WTC11 (cell line): ENCODE measurements around the gene POU2F3. TPM values are rescaled to one million over a fixed set of nuclear protein-coding genes. Genes with fewer than 3 reads are reported as not detected.

ENCODE experiments used
- ATAC-seq: fragments of 200-7000 bp; cut with Tn5 transposase; 2 replicates; pipeline ENCODE4 v1.10.0; 2021; ENCODE audit warnings: mild to moderate bottlenecking, moderate library complexity
- CTCF ChIA-PET: fragments of 300-600 bp; sonication (Branson Sonifier 250); formaldehyde crosslinking; loops from one replicate; lab custom pipeline; 2021; ENCODE audit warnings: antibody characterized with exemption; lab: Charles Lee
- POLR2A ChIA-PET: fragments of 350-600 bp; sonication (Branson Sonifier 250); formaldehyde crosslinking; loops from one replicate; lab custom pipeline; 2021; ENCODE audit warnings: antibody characterized with exemption; lab: Charles Lee
- DNase-seq: peaks from one replicate; pipeline ENCODE4 v3.0.0; 2021; ENCODE audit warnings: low spot score
- H3K27ac Mint-ChIP-seq: 2 replicates; pipeline ENCODE4 v1.8.0; 2021; ENCODE audit warnings: mixed read lengths
- H3K27me3 Mint-ChIP-seq: 2 replicates; pipeline ENCODE4 v1.8.0; 2021; ENCODE audit warnings: low read depth, mild to moderate bottlenecking, moderate library complexity, mixed read lengths
- H3K36me3 Mint-ChIP-seq: 2 replicates; pipeline ENCODE4 v1.8.0; 2021; ENCODE audit warnings: mixed read lengths
- H3K4me1 Mint-ChIP-seq: 2 replicates; pipeline ENCODE4 v1.8.0; 2022; ENCODE audit warnings: mixed read lengths
- H3K4me3 Mint-ChIP-seq: 2 replicates; pipeline ENCODE4 v1.8.0; 2021; ENCODE audit warnings: mild to moderate bottlenecking, moderate library complexity, mixed read lengths
- H3K9me3 Mint-ChIP-seq: 2 replicates; pipeline ENCODE4 v1.8.0; 2021; ENCODE audit warnings: mixed read lengths
- ATF3 ChIP-seq: sonication (generic); formaldehyde crosslinking; conservative IDR thresholded peaks from 2 replicates; pipeline ENCODE4 v1.8.1; 2022; ENCODE audit warnings: mild to moderate bottlenecking, missing genetic modification reagents
- CBFB ChIP-seq: sonication (generic); formaldehyde crosslinking; IDR thresholded peaks from 2 replicates; pipeline ENCODE4 v1.8.1; 2022; ENCODE audit warnings: mild to moderate bottlenecking, low read depth, missing genetic modification reagents
- CTCF ChIP-seq: fragments of 200-600 bp; IDR thresholded peaks from 2 replicates; pipeline ENCODE4 v1.8.0; 2022; ENCODE audit warnings: antibody characterized with exemption
- E2F4 ChIP-seq: sonication (generic); formaldehyde crosslinking; IDR thresholded peaks from 2 replicates; pipeline ENCODE4 v1.8.1; 2022; ENCODE audit warnings: low read depth, mild to moderate bottlenecking, moderate library complexity, missing genetic modification reagents, borderline replicate concordance
- ELF4 ChIP-seq: sonication (generic); formaldehyde crosslinking; IDR thresholded peaks from 2 replicates; pipeline ENCODE4 v1.8.1; 2022; ENCODE audit warnings: low read depth, mild to moderate bottlenecking, moderate library complexity, missing genetic modification reagents
- ESRRA ChIP-seq: sonication (generic); formaldehyde crosslinking; IDR thresholded peaks from 2 replicates; pipeline ENCODE4 v1.8.1; 2022; ENCODE audit warnings: mild to moderate bottlenecking, missing genetic modification reagents, borderline replicate concordance
- GRHL2 ChIP-seq: fragments of 250-450 bp; sonication (Bioruptor Pico); IDR thresholded peaks from 2 replicates; pipeline ENCODE4 v1.8.0; 2022; ENCODE audit warnings: mild to moderate bottlenecking, moderate library complexity; ENCODE audit not compliant: insufficient replicate concordance, severe bottlenecking
- IRF1 ChIP-seq: sonication (generic); formaldehyde crosslinking; IDR thresholded peaks from 2 replicates; pipeline ENCODE4 v1.8.0; 2023; ENCODE audit warnings: missing genetic modification reagents
- JUN ChIP-seq: sonication (generic); formaldehyde crosslinking; IDR thresholded peaks from 2 replicates; pipeline ENCODE4 v1.8.0; 2023; ENCODE audit warnings: mild to moderate bottlenecking, missing genetic modification reagents
- NFYB ChIP-seq: sonication (generic); formaldehyde crosslinking; conservative IDR thresholded peaks from 2 replicates; pipeline ENCODE4 v1.8.0; 2022; ENCODE audit warnings: low read depth, missing genetic modification reagents
- PREB ChIP-seq: sonication (generic); formaldehyde crosslinking; IDR thresholded peaks from 2 replicates; pipeline ENCODE4 v1.8.1; 2022; ENCODE audit warnings: mild to moderate bottlenecking, missing genetic modification reagents, moderate library complexity, borderline replicate concordance
- PRRX2 ChIP-seq: fragments of 250-450 bp; sonication (Bioruptor Pico); IDR thresholded peaks from 2 replicates; pipeline ENCODE4 v1.8.0; 2021; ENCODE audit warnings: mild to moderate bottlenecking
- SMAD4 ChIP-seq: sonication (generic); formaldehyde crosslinking; IDR thresholded peaks from 2 replicates; pipeline ENCODE4 v1.8.0; 2022; ENCODE audit warnings: mild to moderate bottlenecking, missing genetic modification reagents
- SP1 ChIP-seq: sonication (generic); formaldehyde crosslinking; conservative IDR thresholded peaks from 2 replicates; pipeline ENCODE4 v1.8.1; 2022; ENCODE audit warnings: missing genetic modification reagents
- STAT6 ChIP-seq: sonication (generic); formaldehyde crosslinking; conservative IDR thresholded peaks from 2 replicates; pipeline ENCODE4 v1.8.1; 2023; ENCODE audit warnings: mild to moderate bottlenecking, low read depth, missing genetic modification reagents, moderate library complexity
- TEAD4 ChIP-seq: sonication (generic); formaldehyde crosslinking; IDR thresholded peaks from 2 replicates; pipeline ENCODE4 v1.8.0; 2022; ENCODE audit warnings: mild to moderate bottlenecking, missing genetic modification reagents
- ZBTB43 ChIP-seq: sonication (generic); formaldehyde crosslinking; IDR thresholded peaks from 2 replicates; pipeline ENCODE4 v1.8.1; 2023; ENCODE audit warnings: mild to moderate bottlenecking, missing genetic modification reagents
- ZNF532 ChIP-seq: fragments of 250-450 bp; sonication (Bioruptor Pico); IDR thresholded peaks from 2 replicates; pipeline ENCODE4 v1.9.0; 2021; ENCODE audit warnings: mild to moderate bottlenecking, borderline replicate concordance
- total RNA-seq: library from RNA; stranded (reverse); gene quantifications from 3 replicates; pipeline ENCODE4 v1.2.3, GENCODE V29; 2021

POU2F3 gene
- total RNA-seq, 1 experiment from 2014 or later: 0.61 TPM

- DNase-seq: no peak
- Mint-ChIP-seq H3K9me3 (no peaks in the 10 kb centered on the region), H3K4me1 (peaks cover 15% of the 10 kb centered on the region), H3K4me3 (no peak overlapping the region), H3K27ac (no peak overlapping the region), H3K27me3 (peaks cover 10% of the 10 kb centered on the region), H3K36me3 (no peaks in the 10 kb centered on the region)
- TF ChIP-seq CTCF: no peak
- TF ChIP-seq ELF4 (CRISPR knock-in tag): no peak
- no peak for TF ChIP-seq STAT6 (CRISPR knock-in tag)
- TF ChIP-seq TEAD4 (CRISPR knock-in tag): no peak
- TF ChIP-seq JUN (CRISPR knock-in tag): no peak
- no peak for TF ChIP-seq SP1
- TF ChIP-seq CBFB: no peak
- TF ChIP-seq ZBTB43 (CRISPR knock-in tag): no peak
- TF ChIP-seq SMAD4: no peak
- no peak for TF ChIP-seq IRF1 (CRISPR knock-in tag)
- no peak for TF ChIP-seq ATF3 (CRISPR knock-in tag)
- no peak for TF ChIP-seq E2F4 (CRISPR knock-in tag)
- no peak for TF ChIP-seq PRRX2 (CRISPR knock-in tag)
- no peak for TF ChIP-seq PREB (CRISPR knock-in tag)
- no peak for TF ChIP-seq GRHL2 (CRISPR knock-in tag)
- TF ChIP-seq ESRRA: no peak
- no peak for TF ChIP-seq ZNF532 (CRISPR knock-in tag)
- no peak for TF ChIP-seq NFYB (CRISPR knock-in tag)
- CTCF ChIA-PET: interaction anchor here (0.5 to 7.3 kb wide), 37 partner anchors 9 to 716 kb away, joined by 3 to 94 read pairs (median 5); partner anchors contain the start of gene POU2F3
- peak; percentile 51 for ATAC-seq
- POLR2A ChIA-PET: no interaction called here
Observed at GRCh38 chr11:120228794-120229384, 11.1 kb upstream of the POU2F3 start.
